ENCODE measurements around the gene KRT27. TPM values are rescaled to one million over a fixed set of nuclear protein-coding genes. Genes with fewer than 3 reads are reported as not detected.
"Not testable (repeated sequence)": the region's sequence is repeated elsewhere in the genome, so short reads cannot be mapped to it uniquely, and the experiment has no call there.

Gene KRT27
- total RNA-seq, 1 donor from 2014 or later, result not detected

DNA sequence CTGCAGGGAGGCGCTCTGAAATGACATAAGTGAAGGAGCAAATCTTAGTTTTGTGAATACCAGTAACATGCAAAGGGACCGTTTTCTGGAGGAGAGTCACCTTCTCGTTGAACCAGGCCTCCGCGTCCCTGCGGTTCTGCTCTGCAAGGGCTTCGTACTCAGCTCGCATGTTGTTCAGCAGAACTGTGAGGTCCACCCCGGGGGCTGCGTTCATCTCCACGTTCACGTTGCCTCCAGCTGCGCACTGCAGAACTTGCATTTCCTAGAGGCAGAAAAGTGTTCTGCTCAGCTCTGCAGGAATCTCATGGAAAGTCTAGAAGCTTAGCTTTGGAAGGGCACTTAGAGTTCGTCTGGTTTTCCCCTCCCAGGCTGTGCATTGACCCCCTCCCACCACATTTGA lies 31.3 kb downstream of the KRT27 start:
- Mint-ChIP-seq H3K36me3 (ENCODE audit: low read depth, unreplicated experiment) (no peaks in the 10 kb centered on the region), H3K4me1 (ENCODE audit: unreplicated experiment) (no peaks in the 10 kb centered on the region), H3K27ac (ENCODE audit: unreplicated experiment) (no peak overlapping the region), H3K9me3 (ENCODE audit: unreplicated experiment) (no peaks in the 10 kb centered on the region), H3K4me3 (ENCODE audit: unreplicated experiment) (no peak overlapping the region), H3K27me3 (ENCODE audit: unreplicated experiment) (no peaks in the 10 kb centered on the region)
- no peak for TF ChIP-seq CTCF (IDR thresholded peaks at IDR 0.05; ENCODE audit: unreplicated experiment)
- no peak for DNase-seq (ENCODE audit: low spot score)

- Mint-ChIP-seq H3K27ac (ENCODE audit: unreplicated experiment) (no peak overlapping the region), H3K4me3 (ENCODE audit: unreplicated experiment) (no peak overlapping the region), H3K27me3 (ENCODE audit: unreplicated experiment) (no peaks in the 10 kb centered on the region), H3K36me3 (ENCODE audit: low read depth, unreplicated experiment) (no peaks in the 10 kb centered on the region), H3K4me1 (ENCODE audit: unreplicated experiment) (no peaks in the 10 kb centered on the region), H3K9me3 (ENCODE audit: unreplicated experiment) (no peaks in the 10 kb centered on the region)
- TF ChIP-seq CTCF (IDR thresholded peaks at IDR 0.05; ENCODE audit: unreplicated experiment), result no peak
- no peak for DNase-seq (ENCODE audit: low spot score)
Observed at GRCh38 chr17:40750391-40750790, 32.0 kb downstream of the KRT27 start.

DNA sequence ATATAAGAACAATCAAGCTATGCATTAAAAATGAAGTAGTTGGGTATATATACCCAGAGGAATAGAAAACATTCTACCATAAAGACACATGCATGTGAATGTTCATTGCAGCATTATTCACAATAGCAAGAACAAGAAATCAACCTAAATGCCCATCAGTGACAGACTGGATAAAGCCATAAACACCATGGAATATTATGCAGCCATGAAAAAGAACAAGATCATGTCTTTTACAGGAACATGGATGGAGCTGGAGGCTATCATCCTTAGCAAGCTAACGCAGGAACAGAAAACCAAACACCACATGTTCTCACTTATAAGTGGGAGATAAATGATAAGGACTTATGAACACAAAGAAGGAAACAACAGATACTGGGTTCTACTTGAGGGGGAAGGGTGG lies 33.7 kb downstream of the KRT27 start:
- not testable (repeated sequence) for H3K36me3 Mint-ChIP-seq (ENCODE audit: low read depth, unreplicated experiment); H3K9me3 Mint-ChIP-seq (ENCODE audit: unreplicated experiment); H3K27ac Mint-ChIP-seq (ENCODE audit: unreplicated experiment); DNase-seq (ENCODE audit: low spot score); H3K4me1 Mint-ChIP-seq (ENCODE audit: unreplicated experiment); H3K4me3 Mint-ChIP-seq (ENCODE audit: unreplicated experiment); H3K27me3 Mint-ChIP-seq (ENCODE audit: unreplicated experiment)

GRCh38 chr17:40738553-40738952 lies 43.8 kb downstream of the KRT27 start:
- H3K27me3 Mint-ChIP-seq (ENCODE audit: unreplicated experiment), result peaks cover 2% of the 10 kb centered on the region
- H3K4me3 Mint-ChIP-seq (ENCODE audit: unreplicated experiment), result no peak overlapping the region
- no peaks in the 10 kb centered on the region for H3K9me3 Mint-ChIP-seq (ENCODE audit: unreplicated experiment)
- H3K36me3 Mint-ChIP-seq (ENCODE audit: low read depth, unreplicated experiment), result peaks cover 3% of the 10 kb centered on the region
- no peak overlapping the region for H3K27ac Mint-ChIP-seq (ENCODE audit: unreplicated experiment)
- no peak for TF ChIP-seq CTCF (IDR thresholded peaks at IDR 0.05; ENCODE audit: unreplicated experiment)
- DNase-seq (ENCODE audit: low spot score), result no peak
- no peaks in the 10 kb centered on the region for H3K4me1 Mint-ChIP-seq (ENCODE audit: unreplicated experiment)

GRCh38 chr17:40735016-40735415 lies 47.3 kb downstream of the KRT27 start:
- TF ChIP-seq CTCF (IDR thresholded peaks at IDR 0.05; ENCODE audit: unreplicated experiment), result no peak
- Mint-ChIP-seq H3K27ac (ENCODE audit: unreplicated experiment) (no peak overlapping the region), H3K9me3 (ENCODE audit: unreplicated experiment) (no peaks in the 10 kb centered on the region), H3K4me3 (ENCODE audit: unreplicated experiment) (no peak overlapping the region), H3K36me3 (ENCODE audit: low read depth, unreplicated experiment) (no peaks in the 10 kb centered on the region), H3K4me1 (ENCODE audit: unreplicated experiment) (no peaks in the 10 kb centered on the region), H3K27me3 (ENCODE audit: unreplicated experiment) (peaks cover 2% of the 10 kb centered on the region)
- no peak for DNase-seq (ENCODE audit: low spot score)

- peaks cover 2% of the 10 kb centered on the region for H3K27me3 Mint-ChIP-seq (ENCODE audit: unreplicated experiment)
- H3K27ac Mint-ChIP-seq (ENCODE audit: unreplicated experiment), result no peak overlapping the region
- no peaks in the 10 kb centered on the region for H3K36me3 Mint-ChIP-seq (ENCODE audit: low read depth, unreplicated experiment)
- DNase-seq (ENCODE audit: low spot score), result no peak
- H3K9me3 Mint-ChIP-seq (ENCODE audit: unreplicated experiment), result no peaks in the 10 kb centered on the region
- H3K4me1 Mint-ChIP-seq (ENCODE audit: unreplicated experiment), result no peaks in the 10 kb centered on the region
- TF ChIP-seq CTCF (IDR thresholded peaks at IDR 0.05; ENCODE audit: unreplicated experiment), result no peak
- H3K4me3 Mint-ChIP-seq (ENCODE audit: unreplicated experiment), result no peak overlapping the region
Observed at GRCh38 chr17:40734018-40734417, 48.3 kb downstream of the KRT27 start.

Measured in endothelial cell (in vitro differentiated cells).